Neural progenitor cell (in vitro differentiated cells): ENCODE results near the gene ARF1.

Experiments used
- CTCF ChIP-seq: fragments of 200-600 bp; sonication (generic); IDR thresholded peaks from 2 replicates; pipeline ENCODE4 v1.5.1; 2017; ENCODE audit warnings: antibody characterized with exemption, mild to moderate bottlenecking
- EZH2phosphoT487 ChIP-seq: fragments of 200-600 bp; sonication (generic); IDR thresholded peaks from 2 replicates; pipeline ENCODE4 v1.6.1; 2017; ENCODE audit warnings: antibody characterized with exemption

- TF ChIP-seq CTCF: no peak
- no peak for TF ChIP-seq EZH2phosphoT487
Measured at GRCh38 chr1:228043281-228043848, 39.1 kb upstream of the ARF1 start.
